ENCODE data around the gene ITIH4.

The ITIH4 gene

GRCh38 chr3:52830535-52831258, at the start of gene ITIH4:
Gene ITIH4 (minus strand): TSS chr3:52830672. CDS start chr3:52830642, 30 bp downstream.
- DNase-seq: no peak

DNA sequence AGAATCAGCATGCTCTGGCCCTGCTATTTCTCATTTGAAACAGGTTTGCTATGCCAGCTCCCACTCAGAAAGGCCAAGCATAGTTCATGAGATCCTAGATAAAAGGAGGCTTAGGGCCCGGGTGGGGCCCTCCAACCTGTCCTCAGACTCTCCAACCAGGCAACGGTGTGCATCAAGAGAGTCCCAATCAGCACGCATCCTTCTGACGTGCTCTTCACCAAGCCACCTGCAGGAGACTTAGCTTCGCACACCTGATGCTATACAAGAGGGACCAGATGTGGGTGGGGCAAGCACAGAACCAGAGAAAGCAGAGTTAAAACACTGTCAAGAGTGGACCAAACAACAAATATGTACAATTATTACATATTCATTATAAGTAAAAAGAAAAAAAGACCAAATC, 49.6 kb upstream of the ITIH4 start:
- DNase-seq: no peak

DNA sequence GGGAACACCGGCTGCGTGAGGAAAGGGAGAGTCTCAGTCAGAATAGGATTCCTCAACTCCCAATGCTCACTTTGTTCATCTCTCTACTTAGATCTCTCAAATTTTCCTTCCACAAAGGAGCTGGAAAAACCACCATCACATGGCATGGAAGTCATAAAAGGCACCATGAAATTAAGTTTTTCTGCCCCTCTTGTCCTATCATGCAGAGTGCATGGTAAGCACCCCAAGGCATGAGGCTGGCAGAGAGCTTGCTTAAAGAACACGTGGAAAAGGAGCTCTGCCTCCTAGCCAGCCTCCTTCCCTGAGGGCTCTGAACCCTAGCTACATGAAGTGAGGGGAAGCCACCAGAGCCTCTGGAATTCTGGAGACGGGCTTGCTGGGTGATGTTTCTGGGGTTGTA, 49.1 kb upstream of the ITIH4 start:
- DNase-seq: no peak

DNA sequence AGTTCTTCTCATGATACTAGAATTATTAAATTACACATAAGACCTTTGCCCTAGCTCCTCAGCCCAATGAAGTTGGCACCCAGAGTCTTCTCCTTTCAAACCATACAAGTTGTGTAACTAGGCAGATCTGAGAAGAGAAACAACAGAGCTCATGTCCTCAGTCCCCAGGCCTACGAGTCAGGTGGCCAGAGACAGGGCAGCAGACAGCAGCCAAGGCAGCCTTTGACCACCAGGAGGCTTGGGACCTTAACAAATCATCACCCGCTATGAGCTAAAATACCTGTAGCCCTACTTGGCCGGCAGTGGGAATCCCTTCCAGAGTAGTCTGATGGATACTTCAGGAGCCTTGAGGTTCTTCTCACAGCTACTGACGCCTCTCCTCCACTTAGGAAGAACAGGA, 48.6 kb upstream of the ITIH4 start:
- no peak for DNase-seq

GRCh38 chr3:52877085-52877484, 46.6 kb upstream of the ITIH4 start:
- no peak for DNase-seq

DNA sequence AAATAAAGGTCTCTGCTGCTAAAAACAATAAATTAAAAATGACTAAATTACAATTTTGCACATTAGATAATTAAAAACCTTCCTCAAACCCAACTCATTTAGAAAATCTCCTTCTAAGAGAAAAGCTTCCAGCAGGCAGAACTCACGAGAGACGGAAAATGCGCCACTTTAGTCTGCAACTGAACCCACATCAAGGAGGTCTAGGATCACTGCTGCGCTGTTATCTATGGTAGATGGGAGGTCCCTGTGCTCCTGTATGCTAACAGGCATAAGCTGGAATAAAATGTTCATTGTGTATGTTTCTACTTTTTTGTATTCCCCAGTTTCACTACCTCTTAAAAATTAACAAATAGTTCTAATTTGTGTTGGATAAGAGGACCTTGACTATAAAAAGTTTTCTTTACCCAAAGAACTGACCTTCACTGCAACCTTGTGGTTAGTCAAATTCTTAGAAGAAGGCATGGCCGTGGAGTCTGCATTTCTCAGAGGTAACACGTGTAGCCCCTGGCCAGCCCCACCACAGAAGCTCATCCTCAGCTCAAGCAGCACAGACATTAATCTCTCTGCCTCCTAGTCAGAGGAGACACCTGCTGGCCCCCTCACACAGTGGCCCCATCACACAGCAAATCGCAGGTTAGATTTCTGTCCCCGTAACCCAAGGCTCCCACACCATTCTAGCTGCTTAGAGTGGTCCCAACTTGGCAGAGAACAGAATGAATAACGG, 44.6 kb upstream of the ITIH4 start:
- DNase-seq: no peak

GRCh38 chr3:52874160-52874701, 43.8 kb upstream of the ITIH4 start:
- no peak for DNase-seq

- no peak for DNase-seq
These were observed 43.1 kb upstream of the ITIH4 start for GRCh38 chr3:52873433-52874159.

DNA sequence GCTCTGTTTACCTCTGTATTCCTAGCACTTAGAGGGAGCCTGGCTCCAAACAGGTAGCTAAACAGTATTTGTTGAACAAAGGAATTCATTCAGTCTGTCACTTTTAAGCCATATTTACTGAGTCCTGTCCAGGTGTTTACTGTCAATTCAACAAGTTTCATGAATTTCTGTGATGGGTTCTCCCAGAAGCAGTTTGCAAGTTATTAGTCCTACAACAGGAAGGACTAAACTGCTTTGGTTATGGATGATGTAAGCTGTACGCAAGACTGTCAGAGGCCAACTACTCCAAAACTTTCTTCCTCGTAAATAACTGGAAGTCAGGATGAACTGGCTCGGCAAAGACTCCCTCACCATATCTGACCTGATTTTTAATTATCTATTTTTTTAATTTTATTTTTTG, 41.8 kb upstream of the ITIH4 start:
- peak; percentile 19 for DNase-seq

DNA sequence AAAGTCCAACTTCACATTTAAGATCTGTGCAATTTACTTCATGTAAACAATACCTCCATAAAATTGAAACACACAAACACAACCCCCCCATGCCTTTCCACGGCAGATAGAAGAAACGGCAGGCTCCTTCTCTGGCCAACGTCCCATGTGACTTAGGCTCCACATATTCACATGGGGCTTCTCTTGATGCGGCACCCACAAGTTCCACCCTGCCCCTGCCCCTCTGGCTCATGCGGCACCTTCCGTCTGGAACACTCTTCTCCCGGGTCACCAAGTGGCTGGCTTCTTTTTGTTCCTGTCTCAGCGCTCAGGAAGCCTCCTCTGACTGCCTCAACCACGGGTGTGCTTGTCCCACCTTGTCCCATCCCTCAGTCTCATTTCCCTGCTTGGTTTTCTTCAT, 41.3 kb upstream of the ITIH4 start:
- no peak for DNase-seq

DNA sequence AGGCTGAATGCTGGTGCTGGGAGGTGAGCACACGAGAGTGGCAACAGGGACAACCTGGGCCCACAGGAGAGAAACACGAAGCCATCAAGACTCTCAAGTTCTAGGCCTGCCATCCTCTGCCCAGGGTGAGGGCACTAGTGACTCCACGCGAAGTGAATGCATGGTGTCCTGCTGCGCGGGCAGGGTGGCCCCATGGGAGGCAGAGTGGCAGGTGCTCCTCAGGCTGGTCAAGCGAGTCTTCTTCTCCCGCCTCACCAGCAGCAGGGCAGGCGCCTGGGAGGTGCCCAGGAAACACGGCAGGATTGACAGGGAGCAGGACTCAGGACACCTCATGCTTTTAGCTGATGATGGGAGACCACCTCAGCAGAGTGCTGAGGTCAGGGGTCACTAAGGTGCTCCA, 40.0 kb upstream of the ITIH4 start:
- DNase-seq: no peak

- no peak for DNase-seq
These were observed 36.0 kb upstream of the ITIH4 start for GRCh38 chr3:52866427-52866826.

GRCh38 chr3:52865994-52866393, 35.5 kb upstream of the ITIH4 start:
- no peak for DNase-seq

GRCh38 chr3:52860424-52860768, 29.9 kb upstream of the ITIH4 start:
- DNase-seq: no peak

GRCh38 chr3:52859686-52860423, 29.4 kb upstream of the ITIH4 start:
- DNase-seq: no peak

DNA sequence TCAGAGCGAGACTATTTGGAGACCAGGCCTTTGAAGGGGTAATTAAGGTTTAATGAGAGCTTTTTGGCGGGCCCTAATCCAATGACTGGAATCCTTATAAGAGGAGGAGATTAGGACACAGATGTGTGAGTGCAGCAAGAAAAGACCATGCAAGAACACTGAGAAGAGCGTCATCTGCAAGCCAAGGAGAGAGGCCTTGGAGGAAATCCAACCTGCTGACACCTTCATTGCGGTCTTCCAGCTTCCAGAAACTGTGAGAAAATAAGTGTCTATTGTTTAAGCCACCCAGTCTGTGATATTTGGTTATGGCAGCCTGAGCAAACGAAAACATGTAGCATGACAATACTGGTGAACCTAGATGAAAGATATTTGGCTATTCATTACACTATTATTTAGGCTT, 27.4 kb upstream of the ITIH4 start:
- no peak for DNase-seq

DNA sequence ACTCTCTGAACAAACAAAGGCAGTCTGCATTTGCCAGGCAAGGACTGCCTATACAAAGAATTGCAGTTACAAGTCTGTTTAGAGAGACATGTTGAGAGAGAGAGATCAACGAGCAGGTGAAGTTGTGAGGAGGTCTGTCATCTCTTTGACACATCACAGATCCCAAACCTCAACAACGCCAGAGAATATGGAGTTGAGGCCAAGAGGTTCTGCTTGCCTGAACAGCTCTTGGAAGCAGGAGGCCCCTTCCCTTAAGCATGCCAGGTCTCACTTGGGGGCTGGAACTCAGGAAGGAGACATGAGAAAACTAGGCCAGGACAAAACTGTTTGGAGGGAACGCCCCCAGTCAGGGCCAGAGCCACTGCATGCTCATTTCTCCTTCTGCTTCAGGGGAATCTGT, 26.7 kb upstream of the ITIH4 start:
- no peak for DNase-seq

- DNase-seq: no peak
These were observed 26.2 kb upstream of the ITIH4 start for GRCh38 chr3:52856666-52857065.

DNA sequence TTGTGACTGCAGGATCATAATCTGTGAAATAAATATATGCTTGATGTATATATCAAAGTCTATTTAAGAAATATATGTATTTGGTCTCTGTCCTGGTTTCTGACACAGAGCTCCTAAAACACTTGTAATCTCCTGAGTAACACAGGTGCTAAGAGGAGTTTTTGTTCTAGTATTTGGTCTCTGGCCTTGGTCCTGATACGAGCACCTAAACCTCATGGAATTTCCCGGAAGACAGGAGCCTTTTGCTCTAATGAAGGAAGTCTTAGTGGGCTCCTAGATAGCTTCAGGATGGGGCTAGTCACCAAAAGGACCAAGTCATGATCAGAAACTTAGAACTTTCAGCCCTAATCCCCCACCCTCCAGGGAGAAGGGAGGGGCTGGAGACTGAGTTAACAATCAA, 23.5 kb upstream of the ITIH4 start:
- no peak for DNase-seq

DNA sequence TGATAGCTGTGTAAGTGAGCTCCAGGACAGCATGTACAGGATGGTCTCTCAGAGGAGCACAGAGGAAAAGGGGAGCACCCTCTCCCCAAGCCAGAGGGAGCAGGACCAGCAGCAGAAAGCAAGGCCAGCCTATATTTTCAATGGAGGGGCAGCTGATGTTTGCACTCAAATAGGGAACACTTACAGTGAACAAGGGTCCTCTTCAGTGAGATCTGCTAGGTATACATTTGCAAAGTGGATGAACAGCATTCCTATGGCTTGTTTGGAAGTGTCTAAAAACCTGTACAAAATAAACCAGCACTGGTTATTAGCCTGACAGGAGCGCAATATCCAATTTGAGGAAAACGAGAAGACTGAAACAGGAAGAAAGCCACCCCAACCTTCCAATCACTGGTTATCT, 21.9 kb upstream of the ITIH4 start:
- no peak for DNase-seq

- DNase-seq: peak; percentile 44
These were observed 20.9 kb upstream of the ITIH4 start for GRCh38 chr3:52851348-52851747.

- DNase-seq: no peak
These were observed 19.2 kb upstream of the ITIH4 start for GRCh38 chr3:52849656-52850055.

GRCh38 chr3:52848617-52849016, 18.1 kb upstream of the ITIH4 start:
- DNase-seq: peak; percentile 38

Measured in suppressor macrophage treated with lipopolysaccharide for 4 hours (primary cell).